Activated T-helper 1 cell treated with anti-CD3 and anti-CD28 coated beads, Interleukin-12 subunit alpha, Interleukin-12 subunit beta, Interleukin-2, Interleukin-4 antibody, amounts not matched to agents 30 ng/mL and 10 ng/mL and 1 ng/mL, durations not matched to agents 14 hours and 24 hours and 36 hours (primary cell): ENCODE measurements around the gene TMPRSS7. TPM values are rescaled to one million over a fixed set of nuclear protein-coding genes. Genes with fewer than 3 reads are reported as not detected.

ENCODE experiments used
- DNase-seq: peaks from one replicate; pipeline ENCODE4 v3.0.0; 2021; ENCODE audit warnings: low spot score
- H3K27ac Mint-ChIP-seq: one replicate; pipeline ENCODE4 v1.8.0; 2021; ENCODE audit warnings: mild to moderate bottlenecking, mixed read lengths
- H3K27me3 Mint-ChIP-seq: one replicate; pipeline ENCODE4 v1.8.0; 2022; ENCODE audit warnings: mild to moderate bottlenecking, moderate library complexity, mixed read lengths; ENCODE audit not compliant: insufficient read depth
- H3K36me3 Mint-ChIP-seq: one replicate; pipeline ENCODE4 v1.8.0; 2021; ENCODE audit warnings: low read depth, mixed read lengths
- H3K4me1 Mint-ChIP-seq: one replicate; pipeline ENCODE4 v1.8.0; 2021; ENCODE audit warnings: low read depth, mixed read lengths
- H3K4me3 Mint-ChIP-seq: one replicate; pipeline ENCODE4 v1.8.0; 2021; ENCODE audit warnings: mild to moderate bottlenecking, moderate library complexity, mixed read lengths
- H3K9me3 Mint-ChIP-seq: one replicate; pipeline ENCODE4 v1.8.0; 2021; ENCODE audit warnings: mixed read lengths
- intact Hi-C: fragments of 100-400 bp; cut with micrococcal nuclease; formaldehyde crosslinking; loops from one replicate; pipeline ENCODE4 v1.15.1; 2024
- total RNA-seq: library from RNA; stranded (reverse); gene quantifications from 2 replicates; pipeline ENCODE4 v1.2.3, GENCODE V29; 2022

Gene TMPRSS7, protein sequence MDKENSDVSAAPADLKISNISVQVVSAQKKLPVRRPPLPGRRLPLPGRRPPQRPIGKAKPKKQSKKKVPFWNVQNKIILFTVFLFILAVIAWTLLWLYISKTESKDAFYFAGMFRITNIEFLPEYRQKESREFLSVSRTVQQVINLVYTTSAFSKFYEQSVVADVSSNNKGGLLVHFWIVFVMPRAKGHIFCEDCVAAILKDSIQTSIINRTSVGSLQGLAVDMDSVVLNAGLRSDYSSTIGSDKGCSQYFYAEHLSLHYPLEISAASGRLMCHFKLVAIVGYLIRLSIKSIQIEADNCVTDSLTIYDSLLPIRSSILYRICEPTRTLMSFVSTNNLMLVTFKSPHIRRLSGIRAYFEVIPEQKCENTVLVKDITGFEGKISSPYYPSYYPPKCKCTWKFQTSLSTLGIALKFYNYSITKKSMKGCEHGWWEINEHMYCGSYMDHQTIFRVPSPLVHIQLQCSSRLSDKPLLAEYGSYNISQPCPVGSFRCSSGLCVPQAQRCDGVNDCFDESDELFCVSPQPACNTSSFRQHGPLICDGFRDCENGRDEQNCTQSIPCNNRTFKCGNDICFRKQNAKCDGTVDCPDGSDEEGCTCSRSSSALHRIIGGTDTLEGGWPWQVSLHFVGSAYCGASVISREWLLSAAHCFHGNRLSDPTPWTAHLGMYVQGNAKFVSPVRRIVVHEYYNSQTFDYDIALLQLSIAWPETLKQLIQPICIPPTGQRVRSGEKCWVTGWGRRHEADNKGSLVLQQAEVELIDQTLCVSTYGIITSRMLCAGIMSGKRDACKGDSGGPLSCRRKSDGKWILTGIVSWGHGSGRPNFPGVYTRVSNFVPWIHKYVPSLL
- total RNA-seq, result not detected in 2 replicates

DNA sequence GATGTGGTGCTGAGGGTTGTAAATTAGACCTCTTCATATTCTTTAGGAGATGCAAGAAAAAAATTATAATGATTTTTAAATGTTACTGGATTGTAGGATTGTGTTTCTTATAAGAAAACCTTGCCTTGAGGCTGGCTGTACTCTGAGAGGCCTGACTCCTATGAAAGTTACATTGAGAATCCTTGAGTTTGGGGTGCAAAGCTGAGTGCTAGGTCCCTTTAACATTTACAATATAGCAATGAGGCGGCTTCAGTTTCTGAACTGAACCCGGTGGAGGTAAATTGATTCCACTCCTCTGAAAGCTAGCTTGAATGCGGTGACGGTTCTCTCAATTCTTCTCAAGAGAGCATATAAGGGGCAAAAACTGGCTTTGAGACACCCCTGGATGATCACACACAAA is at the start of gene TMPRSS7:
Gene TMPRSS7, plus strand, starts transcription at position 301 of the 400 bp plus-strand sequence. CDS start 110 bp downstream, outside the sequence.
- no peak for DNase-seq
- intact Hi-C loops, result no loop called here
- H3K4me1 Mint-ChIP-seq, result no peaks in the 10 kb centered on the region
- H3K36me3 Mint-ChIP-seq, result no peaks in the 10 kb centered on the region
- H3K27ac Mint-ChIP-seq, result no peak within 1 kb of the TSS
- no peak within 1 kb of the TSS for H3K4me3 Mint-ChIP-seq
- no peaks in the 10 kb centered on the region for H3K9me3 Mint-ChIP-seq
- peaks cover 19% of the 10 kb centered on the region for H3K27me3 Mint-ChIP-seq

DNA sequence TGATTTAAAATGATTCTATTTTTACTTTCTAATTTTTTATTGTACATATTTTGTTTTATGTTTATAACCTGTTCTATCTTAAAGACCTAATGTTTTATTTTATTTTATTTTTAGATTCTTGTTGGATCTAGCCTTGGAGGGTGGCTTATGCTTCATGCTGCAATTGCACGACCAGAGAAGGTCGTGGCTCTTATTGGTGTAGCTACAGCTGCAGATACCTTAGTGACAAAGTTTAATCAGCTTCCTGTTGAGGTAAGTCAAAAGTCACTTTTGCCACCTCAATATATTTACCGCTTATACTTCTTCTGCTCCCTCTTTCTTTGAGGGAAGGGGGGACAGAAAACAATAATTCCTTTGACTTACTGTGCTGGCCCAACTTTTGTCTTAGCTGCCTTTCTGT is 47.7 kb upstream of the TMPRSS7 start:
- Mint-ChIP-seq H3K27me3 (no peaks in the 10 kb centered on the region), H3K4me1 (peaks cover 65% of the 10 kb centered on the region), H3K36me3 (peaks cover 53% of the 10 kb centered on the region), H3K9me3 (no peaks in the 10 kb centered on the region), H3K4me3 (no peak overlapping the region), H3K27ac (no peak overlapping the region)
- no peak for DNase-seq
- intact Hi-C loops, result no loop called here

DNA sequence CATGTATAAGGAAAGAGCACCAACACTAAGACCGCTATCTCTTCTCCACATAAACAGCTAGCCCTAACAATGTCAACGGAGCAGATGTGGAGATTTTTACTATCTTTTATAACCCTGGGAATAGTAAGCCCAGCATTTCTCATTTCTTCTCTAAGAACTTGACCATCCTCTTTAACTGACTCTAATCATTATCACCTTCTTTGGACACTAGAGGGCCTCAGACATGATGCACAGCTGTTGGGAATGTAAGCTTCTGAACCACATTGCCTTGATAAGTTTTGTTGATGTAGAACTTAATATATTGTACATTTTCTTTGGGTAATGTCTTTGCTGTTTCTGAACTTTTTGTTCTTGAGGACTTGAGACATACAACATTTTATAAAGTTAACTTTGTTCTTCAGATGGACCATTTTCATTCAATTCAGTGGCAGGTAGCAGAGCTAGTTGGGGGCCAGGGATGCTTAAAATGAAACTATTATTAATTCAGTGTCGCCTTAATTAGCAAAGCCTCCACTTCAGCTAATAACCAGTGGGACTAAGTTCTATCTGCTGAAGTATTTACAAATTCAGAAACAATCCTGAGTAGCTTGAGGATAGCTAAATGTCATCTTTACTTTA is 45.4 kb upstream of the TMPRSS7 start:
- intact Hi-C loops, result loop anchor here (1.0 kb wide), 6 partner anchors 9 to 417 kb away; partner anchors contain the start of genes ABHD10 and TAGLN3
- Mint-ChIP-seq H3K36me3 (peaks cover 52% of the 10 kb centered on the region), H3K27ac (no peak overlapping the region), H3K4me3 (no peak overlapping the region), H3K27me3 (no peaks in the 10 kb centered on the region), H3K4me1 (peaks cover 44% of the 10 kb centered on the region), H3K9me3 (no peaks in the 10 kb centered on the region)
- no peak for DNase-seq

DNA sequence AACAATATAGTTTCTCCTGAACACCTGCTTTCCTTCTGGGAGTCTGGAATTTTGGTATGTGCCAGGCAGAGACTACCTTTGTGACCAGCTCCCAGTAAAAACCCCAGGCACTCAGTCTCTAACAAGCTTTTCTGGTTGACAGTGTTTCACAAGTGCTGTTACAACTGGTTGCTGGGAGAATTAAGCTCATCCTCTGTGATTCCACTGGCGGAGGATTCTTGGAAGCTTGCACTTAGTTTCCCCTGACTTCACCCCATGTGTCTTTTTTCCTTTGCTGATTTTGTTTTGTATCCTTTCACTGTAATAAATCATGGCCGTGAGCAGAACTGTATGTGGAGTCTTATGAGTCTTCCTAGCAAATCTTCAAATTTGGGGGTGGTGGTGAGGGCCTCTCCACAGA is 41.5 kb upstream of the TMPRSS7 start:
- H3K27me3 Mint-ChIP-seq, result no peaks in the 10 kb centered on the region

DNA sequence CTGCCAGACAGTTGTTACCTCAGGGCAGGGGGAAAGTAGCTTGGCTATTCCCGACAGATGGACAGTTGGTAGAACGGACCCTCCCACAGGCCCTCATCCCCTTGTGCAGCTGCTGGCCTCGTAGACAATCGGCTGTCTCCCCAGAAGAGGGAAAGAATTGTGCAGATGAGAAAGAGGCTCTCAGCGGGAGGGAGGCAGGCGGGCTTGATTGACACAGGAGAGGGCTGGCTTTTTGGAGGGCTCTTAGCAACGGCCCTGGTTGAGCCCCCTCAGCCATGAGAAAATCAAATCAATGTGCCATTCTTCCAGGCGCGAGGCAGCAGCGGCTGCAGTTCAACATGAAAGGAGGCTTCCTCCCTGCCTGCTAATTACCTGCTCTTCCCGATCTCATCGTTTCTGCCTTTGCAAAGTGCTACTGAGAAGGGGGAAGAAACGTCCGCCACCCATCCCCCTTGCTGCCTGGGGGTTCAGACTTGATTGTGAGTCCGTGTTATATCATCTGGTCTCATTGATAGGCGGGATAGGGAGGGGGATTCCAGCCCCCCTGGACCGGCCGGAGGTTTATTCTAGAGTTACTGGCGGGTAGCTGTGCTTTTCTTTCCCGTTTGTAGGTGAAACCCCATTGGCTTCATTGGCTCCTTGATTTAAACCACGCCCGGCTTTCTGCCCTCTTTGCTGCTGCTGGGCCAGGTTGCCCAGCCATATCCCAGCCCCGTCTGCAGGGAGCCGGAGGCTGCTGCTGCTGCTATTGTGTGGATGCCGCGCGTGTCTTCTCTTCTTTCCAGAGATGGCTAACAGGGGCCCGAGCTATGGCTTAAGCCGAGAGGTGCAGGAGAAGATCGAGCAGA is 35.7 kb upstream of the TMPRSS7 start, which contains the start of gene TAGLN3:
Gene TAGLN3, plus strand, starts transcription at position 287 of the 848 bp plus-strand sequence. Its CDS starts 501 bp downstream, at position 788.
- Mint-ChIP-seq H3K4me3 (peak within 1 kb of the TSS; percentile 66), H3K36me3 (peaks cover 5% of the 10 kb centered on the region), H3K27ac (no peak within 1 kb of the TSS), H3K27me3 (no peaks in the 10 kb centered on the region), H3K9me3 (no peaks in the 10 kb centered on the region), H3K4me1 (peaks cover 51% of the 10 kb centered on the region)
- DNase-seq, result no peak
- intact Hi-C loops, result loop anchor here (1.0 kb wide), 1 partner anchor 10 kb away; no protein-coding TSS in a partner anchor

More for the DNA sequence above, 41.5 kb upstream of the TMPRSS7 start:
- H3K4me3 Mint-ChIP-seq, result no peak overlapping the region
- intact Hi-C loops, result no loop called here
- H3K4me1 Mint-ChIP-seq, result peaks cover 21% of the 10 kb centered on the region
- H3K9me3 Mint-ChIP-seq, result no peaks in the 10 kb centered on the region
- no peak for DNase-seq
- H3K36me3 Mint-ChIP-seq, result peaks cover 30% of the 10 kb centered on the region
- H3K27ac Mint-ChIP-seq, result no peak overlapping the region

DNA sequence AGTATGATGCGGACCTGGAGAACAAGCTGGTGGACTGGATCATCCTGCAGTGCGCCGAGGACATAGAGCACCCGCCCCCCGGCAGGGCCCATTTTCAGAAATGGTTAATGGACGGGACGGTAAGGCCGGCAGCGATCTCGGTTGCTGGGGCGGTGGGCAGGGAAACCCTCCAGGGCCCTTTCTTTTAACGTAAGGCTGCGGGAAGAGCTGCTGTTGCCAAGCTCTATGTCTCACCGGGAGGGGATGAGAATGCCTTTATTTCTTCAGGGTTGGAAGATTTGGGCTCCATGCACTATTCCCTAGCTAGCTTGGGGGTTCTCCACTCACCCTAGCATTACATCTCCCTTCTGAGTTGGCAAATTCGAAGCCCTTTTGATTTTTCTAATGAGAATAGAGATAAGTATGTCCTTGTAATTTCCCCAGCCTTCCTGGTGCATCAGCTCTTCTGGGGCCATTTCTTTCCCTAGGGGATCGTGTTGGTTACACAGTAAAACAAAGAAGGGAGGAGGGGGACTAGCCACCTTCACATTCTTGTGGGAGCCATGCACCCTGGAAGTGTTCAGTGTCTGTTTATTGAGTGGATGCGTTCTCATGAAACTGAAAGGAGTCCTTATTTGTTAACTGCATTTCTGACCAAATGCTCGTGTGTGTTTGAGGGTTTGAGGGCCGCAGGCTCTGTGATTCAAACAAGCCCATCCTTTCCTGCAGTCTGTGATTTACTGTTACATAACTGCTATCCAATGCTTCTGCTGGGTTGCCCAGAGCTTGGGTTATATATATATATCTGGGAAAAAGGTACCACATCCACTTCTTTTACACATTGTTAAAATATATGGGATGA is 34.8 kb upstream of the TMPRSS7 start:
- intact Hi-C loops, result no loop called here

DNA sequence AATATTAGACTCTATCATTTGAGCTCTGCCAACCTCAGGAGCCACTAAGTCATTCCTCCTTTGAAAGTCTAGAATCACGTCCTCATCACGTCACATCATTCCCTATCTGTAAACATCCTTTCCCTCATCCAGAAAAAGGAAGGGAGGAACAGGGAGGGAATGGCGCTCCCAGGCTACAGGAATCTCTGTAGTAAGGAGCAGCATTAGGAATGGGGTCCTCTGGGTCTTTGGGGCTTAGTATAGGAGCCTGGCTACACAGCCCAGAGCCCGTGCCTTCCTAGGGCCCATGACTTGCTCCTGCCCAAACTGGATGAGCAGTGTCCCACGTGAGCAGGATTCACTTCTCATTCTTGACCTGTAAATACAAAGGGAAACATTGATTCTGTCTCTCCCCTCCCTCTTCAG is 34.2 kb upstream of the TMPRSS7 start:
- Mint-ChIP-seq H3K27ac (no peak overlapping the region), H3K36me3 (peaks cover 4% of the 10 kb centered on the region), H3K4me3 (no peak overlapping the region), H3K27me3 (no peaks in the 10 kb centered on the region), H3K9me3 (no peaks in the 10 kb centered on the region), H3K4me1 (peaks cover 65% of the 10 kb centered on the region)
- DNase-seq, result no peak
- intact Hi-C loops, result no loop called here

More for the DNA sequence above, 34.8 kb upstream of the TMPRSS7 start:
- no peak for DNase-seq
- no peaks in the 10 kb centered on the region for H3K9me3 Mint-ChIP-seq
- H3K27me3 Mint-ChIP-seq, result no peaks in the 10 kb centered on the region
- no peak overlapping the region for H3K27ac Mint-ChIP-seq
- H3K4me1 Mint-ChIP-seq, result peaks cover 60% of the 10 kb centered on the region
- H3K4me3 Mint-ChIP-seq, result peak overlapping the region; percentile 66
- H3K36me3 Mint-ChIP-seq, result peaks cover 5% of the 10 kb centered on the region

DNA sequence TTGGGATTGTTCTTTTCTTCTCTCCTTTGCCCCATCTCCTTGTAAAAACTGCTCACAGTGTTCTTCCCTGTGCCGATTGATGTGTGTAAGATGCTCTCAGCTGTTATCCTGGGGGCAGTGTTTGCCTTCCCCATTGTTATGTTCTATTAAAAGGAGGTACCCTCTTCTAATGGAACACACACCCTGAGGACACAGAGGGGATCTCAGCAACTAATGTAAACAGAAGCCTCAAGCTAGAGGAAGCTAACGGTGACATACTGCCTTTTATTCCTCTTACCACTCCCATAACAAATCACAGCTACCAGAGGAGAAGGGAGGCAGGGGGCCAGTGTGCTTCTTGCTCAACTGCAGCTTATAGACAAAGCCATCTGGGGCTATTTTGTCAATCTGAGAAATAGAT is 33.6 kb upstream of the TMPRSS7 start:
- Mint-ChIP-seq H3K27ac (no peak overlapping the region), H3K4me3 (no peak overlapping the region), H3K4me1 (peaks cover 63% of the 10 kb centered on the region)

DNA sequence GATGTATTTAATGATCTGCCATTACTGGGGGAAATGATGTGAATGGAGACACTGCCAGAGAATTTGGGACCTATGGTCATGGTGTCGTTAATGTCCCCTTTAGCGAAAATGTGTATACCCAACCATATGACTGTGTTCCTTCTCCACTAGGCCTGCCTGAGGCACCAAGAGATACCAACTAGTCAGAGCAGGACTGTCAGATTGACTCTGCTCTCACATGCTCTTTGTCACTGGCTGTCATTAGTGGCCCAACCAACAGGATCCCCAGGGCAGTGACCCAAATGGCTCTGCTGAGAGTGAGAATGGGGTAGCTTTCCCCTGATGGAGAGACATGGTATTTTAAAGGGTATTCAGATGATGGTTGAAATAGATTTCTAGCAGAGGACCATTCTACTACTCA is 33.0 kb upstream of the TMPRSS7 start:
- Mint-ChIP-seq H3K27me3 (no peaks in the 10 kb centered on the region), H3K4me3 (no peak overlapping the region), H3K4me1 (peaks cover 63% of the 10 kb centered on the region), H3K27ac (peak overlapping the region; percentile 35), H3K36me3 (peaks cover 3% of the 10 kb centered on the region), H3K9me3 (no peaks in the 10 kb centered on the region)
- intact Hi-C loops, result no loop called here
- no peak for DNase-seq

More for the DNA sequence above, 33.6 kb upstream of the TMPRSS7 start:
- intact Hi-C loops, result no loop called here
- DNase-seq, result no peak
- Mint-ChIP-seq H3K36me3 (peaks cover 3% of the 10 kb centered on the region), H3K27me3 (no peaks in the 10 kb centered on the region), H3K9me3 (no peaks in the 10 kb centered on the region)

DNA sequence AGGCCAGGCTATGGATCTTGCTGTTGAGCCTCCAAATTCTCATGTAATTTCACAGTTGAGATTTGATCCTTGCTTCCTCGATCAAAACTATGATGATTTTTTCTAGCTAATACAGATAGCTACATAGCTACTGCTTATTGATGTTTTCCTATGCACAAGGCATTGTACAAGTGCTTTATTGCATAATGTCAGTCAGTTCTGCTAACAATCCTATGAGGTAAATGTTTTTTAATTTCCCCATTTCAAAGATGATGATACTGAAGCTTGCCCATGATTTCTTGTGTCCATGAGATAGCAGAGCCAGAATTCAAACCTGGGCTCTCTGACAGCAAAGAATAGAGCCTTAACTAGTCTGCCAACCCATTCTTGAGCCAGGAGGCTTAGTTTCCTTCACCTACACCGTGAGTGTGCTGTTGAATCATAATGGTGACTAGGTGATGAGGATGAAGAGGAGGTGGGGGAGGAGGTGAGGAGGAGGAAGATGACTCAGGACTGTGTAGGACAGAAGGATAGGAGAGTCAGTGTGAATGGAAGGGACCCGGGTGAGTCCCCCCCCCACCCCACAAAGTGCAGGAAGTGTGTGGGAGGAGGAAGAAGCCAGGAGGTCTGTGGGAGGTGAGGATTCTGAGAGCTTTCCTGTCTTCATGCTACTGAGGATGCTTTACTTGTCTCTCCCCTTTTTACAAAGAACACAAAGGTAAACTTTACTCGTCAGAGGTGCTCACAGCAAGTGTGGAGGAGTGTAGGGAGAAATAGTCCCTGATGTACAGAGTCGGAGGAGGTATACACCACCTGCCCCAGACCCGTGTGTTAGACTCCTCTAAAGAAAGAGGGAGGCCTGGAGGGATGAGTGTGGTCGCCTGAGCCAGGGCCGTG is 32.2 kb upstream of the TMPRSS7 start:
- Mint-ChIP-seq H3K4me1 (peaks cover 60% of the 10 kb centered on the region), H3K9me3 (no peaks in the 10 kb centered on the region), H3K4me3 (peak overlapping the region; percentile 34), H3K27ac (peak overlapping the region; percentile 89), H3K27me3 (no peaks in the 10 kb centered on the region), H3K36me3 (peaks cover 3% of the 10 kb centered on the region)
- intact Hi-C loops, result loop anchor here (1.0 kb wide), 4 partner anchors 11 to 37 kb away; partner anchors contain the start of gene ABHD10
- no peak for DNase-seq
